ENCODE results near the gene COG5. TPM values are rescaled to one million over a fixed set of nuclear protein-coding genes. Genes with fewer than 3 reads are reported as not detected.

COG5 gene
- total RNA-seq, 4 donors from 2014 or later: 49.9 to 58.2 (median 54.5) TPM

DNA sequence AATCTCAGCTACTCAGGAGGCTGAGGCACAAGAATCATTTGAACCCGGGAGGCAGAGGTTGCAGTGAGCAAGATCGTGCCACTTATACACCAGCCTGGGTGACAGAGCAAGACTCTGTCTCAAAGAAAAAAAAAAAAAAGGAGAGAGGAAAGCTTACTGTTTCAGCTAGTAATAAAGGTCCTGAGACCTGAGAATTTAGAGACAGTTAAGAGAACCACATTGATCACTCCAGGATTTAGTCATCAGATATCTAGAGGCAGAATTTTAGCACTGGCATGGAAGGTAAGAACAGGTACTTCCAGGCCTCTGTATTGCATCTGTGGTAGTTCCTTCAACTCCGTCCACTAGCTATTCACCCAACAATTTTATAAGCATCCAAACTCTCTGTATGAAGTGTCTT lies 7.8 kb downstream of the COG5 start:
- TF ChIP-seq, protein P1, sequence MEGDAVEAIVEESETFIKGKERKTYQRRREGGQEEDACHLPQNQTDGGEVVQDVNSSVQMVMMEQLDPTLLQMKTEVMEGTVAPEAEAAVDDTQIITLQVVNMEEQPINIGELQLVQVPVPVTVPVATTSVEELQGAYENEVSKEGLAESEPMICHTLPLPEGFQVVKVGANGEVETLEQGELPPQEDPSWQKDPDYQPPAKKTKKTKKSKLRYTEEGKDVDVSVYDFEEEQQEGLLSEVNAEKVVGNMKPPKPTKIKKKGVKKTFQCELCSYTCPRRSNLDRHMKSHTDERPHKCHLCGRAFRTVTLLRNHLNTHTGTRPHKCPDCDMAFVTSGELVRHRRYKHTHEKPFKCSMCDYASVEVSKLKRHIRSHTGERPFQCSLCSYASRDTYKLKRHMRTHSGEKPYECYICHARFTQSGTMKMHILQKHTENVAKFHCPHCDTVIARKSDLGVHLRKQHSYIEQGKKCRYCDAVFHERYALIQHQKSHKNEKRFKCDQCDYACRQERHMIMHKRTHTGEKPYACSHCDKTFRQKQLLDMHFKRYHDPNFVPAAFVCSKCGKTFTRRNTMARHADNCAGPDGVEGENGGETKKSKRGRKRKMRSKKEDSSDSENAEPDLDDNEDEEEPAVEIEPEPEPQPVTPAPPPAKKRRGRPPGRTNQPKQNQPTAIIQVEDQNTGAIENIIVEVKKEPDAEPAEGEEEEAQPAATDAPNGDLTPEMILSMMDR (IDR thresholded peaks at IDR 0.05; ENCODE audit: low read depth): no peak

DNA sequence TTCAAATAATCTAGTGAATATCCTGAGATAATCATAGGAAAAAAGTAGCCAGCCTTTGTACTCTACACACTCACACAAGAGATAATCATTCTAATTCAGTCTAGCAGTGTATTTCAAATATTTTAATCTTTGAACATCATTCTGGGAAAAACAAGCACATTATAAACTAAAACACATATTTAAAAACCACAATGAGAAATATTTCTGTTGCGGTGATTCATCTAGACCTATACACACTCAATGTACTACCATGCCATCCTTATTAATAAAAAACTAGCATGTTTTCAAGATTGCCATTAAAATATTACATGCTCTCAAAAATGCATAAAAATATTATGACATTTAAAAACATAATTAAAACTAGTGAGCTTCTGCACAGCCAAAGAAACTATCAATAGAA lies 11.8 kb downstream of the COG5 start:
- TF ChIP-seq, protein P1 (IDR thresholded peaks at IDR 0.05; ENCODE audit: low read depth): no peak

DNA sequence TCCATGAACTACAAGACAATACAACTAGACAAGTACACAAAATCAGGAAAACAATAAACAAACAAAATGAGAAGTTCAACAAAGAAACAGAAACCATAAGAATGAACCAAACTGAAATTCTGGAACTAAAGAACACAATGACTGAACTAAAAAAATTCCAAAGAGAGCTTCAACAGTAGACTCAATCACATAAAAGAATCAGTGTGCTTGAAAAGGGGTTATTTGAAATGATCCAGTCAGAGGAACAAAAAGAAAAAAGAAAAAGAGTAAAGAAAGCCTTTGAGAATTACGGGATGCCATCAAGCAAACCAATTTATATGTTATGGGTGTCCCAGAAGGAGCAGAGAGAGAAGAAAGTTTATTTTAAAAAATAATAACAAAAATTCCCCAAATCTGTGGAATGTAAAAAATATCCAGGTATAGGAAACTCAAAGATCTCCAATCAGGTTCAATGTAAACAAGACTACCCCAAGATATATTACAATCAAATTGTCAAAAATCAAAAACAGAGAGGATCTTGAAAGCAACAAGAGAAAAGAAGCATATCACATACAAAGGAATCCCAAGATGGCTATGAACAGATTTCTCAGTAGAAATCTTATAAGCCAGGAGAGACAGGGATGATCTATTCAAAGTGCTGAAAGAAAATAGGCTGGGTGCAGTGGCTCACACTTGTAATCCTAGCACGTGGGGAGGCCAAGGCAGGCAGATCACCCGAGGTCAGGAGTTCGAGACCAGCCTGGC lies 18.7 kb downstream of the COG5 start:
- TF ChIP-seq, protein P1 (IDR thresholded peaks at IDR 0.05; ENCODE audit: low read depth): no peak

DNA sequence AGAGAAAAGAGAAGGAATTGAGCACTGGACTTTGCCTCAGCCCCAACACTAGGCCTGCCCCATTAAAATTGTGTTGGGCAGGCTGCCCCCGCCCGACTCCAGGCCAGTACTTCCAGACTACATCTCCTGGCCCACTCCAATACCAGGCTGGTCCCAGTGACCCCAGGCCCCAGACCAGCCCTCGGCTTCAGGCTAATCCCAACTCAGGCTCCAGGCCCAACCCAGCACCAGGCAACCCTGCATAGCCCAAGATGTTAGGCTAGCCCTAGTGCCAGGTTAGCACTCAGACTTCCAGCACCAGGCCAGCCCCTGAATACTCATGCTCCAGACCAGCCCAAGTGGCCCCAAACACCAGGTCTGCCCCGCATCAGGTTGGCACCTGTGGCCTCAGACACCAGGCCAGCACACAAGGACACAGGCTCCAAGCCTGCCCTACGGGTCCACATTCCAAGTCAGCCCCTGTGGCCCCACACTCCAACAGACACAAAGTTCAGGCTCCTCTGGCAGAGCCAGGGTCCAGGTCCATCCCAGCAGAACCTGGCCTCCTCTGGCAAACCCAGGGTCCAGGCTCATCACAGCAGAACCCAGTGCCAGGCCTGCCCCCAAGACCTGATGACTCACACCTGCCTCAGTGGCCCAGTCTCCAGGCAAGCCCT lies 20.3 kb downstream of the COG5 start:
- TF ChIP-seq, protein P1 (IDR thresholded peaks at IDR 0.05; ENCODE audit: low read depth): no peak

DNA sequence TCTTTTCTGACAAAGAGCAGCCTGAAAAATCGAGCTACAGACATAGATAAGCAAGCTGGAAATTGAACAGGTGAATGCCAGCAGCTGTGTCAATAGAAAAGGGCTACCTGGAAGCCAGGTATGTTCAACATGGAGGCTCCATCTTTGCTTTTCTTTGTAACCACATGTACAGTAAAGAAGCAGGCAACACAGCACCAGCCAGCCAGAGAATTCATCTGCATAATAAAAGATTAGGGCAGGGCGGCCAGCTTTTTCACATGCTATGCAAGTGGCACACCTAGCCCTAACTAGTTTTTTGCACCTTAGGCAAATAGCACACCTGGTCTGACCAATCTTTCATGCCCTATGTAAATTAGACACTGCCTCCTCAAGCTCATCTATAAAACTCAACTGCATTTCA lies 25.7 kb downstream of the COG5 start:
- TF ChIP-seq, protein P1 (IDR thresholded peaks at IDR 0.05; ENCODE audit: low read depth): no peak

DNA sequence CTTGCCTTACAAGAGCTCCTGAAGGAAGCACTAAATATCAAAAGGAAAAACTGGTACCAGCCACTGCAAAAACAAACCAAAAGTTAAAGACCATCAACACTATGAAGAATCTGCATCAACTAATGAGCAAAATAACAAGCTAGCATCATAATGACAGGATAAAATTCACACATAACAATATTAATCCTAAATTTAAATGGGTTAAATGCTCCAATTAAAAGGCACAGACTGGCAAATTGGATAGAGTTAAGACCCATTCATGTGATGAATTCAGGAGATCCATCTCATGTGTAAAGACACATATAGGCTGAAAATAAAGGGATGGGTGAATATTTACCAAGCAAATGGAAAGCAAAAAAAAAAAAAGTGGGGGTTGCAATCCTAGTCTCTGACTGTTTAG lies 29.6 kb downstream of the COG5 start:
- TF ChIP-seq, protein P1 (IDR thresholded peaks at IDR 0.05; ENCODE audit: low read depth): no peak

DNA sequence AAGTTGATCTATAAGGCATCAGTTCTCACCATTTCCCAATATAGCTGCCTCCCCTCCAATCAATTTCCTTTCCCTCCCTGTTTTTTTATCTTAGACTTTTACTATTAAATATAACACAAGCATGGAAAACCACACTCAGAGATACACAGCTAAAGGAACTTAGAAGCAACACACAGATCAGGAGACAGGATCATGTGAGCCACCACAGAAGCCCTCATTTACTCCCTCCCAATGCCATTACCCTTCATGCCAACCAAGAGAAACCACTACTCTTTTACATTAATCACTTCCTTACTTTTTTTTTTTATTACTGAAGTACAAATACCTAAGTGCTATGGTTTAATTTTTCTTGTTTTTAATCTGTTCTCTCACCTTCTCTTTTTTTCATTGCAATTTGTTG lies 33.0 kb downstream of the COG5 start:
- TF ChIP-seq, protein P1 (IDR thresholded peaks at IDR 0.05; ENCODE audit: low read depth): no peak
